HG03196 (cell line): ENCODE measurements around the gene RBP4.

Experiments
- ATAC-seq: cut with Tn5 transposase; IDR thresholded peaks from one replicate; pipeline ENCODE4 v1.9.1; 2021; ENCODE audit not compliant: unreplicated experiment

The RBP4 gene

DNA sequence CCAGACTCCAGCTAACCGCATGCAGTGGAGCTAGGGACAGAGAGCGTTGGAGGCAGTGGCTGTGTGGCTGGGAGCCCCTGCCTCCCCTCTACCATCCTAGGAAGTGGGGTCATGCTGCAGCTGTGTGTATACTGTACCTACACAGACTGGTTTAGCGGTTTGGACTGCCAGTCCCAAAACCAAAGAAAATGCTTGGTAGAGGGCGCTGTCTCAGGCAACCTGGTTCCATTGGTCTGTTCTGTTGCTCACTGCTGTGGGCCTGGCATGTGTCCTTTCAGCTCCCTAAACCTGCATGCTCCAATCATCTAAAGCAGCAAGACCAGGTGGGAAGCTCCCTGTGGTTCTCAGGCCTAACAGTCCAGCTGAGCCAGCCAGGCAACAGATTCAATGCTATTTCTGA is 4.5 kb downstream of the RBP4 start:
- ATAC-seq: no peak

DNA sequence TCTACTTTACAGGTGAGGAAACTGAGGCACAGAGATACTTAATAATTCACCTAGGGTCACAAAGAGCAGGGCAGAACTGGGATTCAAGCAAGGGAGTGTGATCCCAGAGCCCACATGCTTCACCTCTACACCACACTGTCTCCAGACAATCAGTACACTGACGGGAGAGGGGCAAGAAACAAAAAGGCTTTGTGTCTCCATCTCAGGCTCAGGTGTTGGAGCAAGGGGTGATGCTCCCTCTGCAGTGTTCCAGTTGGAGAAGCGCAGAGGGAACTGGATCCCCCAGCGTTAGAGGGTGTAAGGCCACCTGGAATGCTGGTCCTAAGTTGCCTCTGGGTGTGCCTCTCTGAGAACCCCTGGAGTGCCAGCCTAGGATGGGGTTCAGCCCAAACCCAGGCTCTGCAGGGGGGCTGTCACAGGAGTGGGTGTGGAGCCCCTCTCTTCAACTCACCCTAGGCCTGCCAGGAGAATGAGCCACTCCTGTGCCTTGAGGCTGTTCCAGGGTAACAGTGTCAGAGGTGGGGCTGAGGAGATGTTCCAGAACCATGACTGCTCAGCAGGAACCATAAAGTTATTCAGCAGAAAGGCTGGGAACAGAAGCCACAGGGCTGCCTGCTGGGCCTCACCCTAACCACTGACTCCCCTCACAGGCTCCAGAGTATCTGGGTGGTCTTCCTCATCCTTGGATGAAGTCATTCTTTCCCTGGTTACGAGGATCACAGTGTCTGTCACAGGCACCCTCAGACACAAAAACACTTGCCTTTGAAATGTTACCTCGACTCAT is 5.5 kb downstream of the RBP4 start:
- ATAC-seq: no peak

DNA sequence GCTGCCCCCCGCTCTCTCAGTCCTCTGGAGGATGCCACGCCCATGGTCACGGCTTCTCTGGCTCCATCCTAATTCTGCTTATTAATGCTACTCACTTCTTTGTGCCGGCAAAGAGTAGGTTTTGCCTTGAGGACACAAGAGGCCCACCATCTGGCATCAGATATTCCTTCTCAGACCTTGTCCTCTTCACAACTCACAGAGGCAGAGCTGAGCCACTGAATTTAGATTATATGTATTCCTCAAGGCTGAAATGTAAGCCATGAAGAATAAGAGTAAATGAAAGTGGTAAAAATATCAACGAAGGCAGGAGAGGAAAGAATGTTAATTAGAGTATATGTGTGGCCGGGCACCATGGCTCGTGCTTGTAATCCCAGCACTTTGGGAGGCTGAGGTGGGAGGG is 6.5 kb downstream of the RBP4 start:
- no peak for ATAC-seq

DNA sequence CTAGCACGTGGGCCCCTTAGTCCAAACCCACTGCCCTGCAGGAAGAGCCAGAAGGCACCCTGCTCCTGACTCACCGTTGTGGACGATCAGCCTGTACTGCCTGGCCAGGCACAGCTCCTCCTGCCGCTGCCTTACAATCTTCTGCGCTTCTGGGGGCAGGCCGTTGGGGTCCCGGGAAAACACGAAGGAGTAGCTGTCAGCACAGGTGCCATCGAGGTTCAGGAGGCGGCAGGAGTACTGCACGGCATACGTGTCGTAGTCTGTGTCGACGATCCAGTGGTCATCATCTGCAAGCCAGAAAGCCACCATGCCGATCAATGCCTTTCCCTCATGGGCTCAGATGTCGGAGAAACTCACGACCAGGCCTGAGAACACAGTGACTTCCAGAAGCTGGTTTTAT is 7.3 kb downstream of the RBP4 start:
- no peak for ATAC-seq

DNA sequence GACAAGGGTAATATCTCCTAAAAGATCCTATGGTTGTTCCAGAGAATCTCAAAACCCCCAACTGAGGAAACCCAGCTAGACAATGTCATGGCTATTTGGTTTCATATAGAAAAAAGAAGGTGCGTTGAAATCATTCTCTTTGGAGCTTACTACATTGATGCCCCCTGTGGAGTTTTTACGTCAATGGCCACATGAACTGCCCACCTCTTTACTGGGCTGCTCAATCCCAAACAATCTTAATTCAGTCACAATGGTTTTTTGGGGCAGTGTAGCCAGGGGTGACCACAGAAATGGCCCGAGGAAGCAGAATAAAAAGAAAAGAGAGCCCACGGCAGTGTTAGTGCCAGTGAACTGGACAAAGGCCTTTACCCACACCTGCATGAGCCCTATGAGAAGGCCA is 7.8 kb downstream of the RBP4 start:
- ATAC-seq: no peak

DNA sequence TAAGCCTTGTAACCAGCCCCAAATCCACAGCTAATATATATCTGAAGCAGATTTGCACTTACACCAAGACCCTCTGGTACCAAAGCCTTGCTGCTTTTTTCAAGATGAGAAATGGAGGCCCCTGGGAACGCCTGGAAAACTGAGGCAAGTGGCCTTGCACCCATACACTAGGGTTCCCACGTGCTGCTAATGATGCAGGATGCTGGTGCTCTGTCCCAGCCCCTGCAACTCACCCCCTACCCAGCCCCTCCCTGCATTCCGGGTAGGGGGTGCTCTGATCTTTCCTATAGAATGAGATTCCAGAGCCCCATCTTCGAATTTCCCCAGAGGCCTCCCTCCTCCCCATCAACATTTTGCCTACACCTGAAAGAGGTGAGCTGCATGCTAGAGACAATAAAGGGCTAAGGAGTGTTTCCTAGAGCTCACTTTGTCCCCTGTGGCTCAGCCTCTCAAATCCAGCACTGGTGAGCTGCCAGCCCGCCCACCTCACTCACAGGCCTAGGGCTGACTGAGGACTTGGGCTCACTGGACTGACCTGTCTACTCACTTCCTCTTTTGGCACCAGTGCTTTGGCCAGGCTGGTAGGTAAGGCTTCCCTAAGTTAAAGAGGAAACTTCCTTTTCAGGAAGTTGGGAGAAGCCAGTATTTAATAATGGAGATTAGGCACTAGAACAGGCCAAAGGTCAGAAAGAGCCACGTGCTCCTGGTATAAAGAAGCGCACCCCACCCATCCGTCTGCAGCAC is 9.8 kb downstream of the RBP4 start:
- ATAC-seq: no peak

DNA sequence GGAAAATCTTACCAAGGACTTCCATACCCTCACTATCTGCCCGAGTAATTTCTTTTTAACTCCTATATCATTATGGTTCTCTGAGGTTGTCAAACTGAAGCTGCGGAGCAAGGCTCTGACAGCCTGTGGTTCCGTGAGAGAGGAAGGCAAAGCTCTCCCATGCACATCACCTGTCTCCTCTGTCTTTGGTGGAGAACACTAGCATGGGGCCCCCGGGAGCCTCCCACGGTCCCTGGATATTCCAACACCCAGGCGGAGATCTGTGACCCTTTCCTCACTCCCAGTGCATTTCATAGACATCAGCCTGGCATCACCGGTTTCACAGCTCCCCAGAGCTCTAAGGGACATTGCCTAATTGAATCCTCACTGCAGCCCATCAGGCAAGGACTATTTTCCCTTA is 10.4 kb downstream of the RBP4 start:
- no peak for ATAC-seq

DNA sequence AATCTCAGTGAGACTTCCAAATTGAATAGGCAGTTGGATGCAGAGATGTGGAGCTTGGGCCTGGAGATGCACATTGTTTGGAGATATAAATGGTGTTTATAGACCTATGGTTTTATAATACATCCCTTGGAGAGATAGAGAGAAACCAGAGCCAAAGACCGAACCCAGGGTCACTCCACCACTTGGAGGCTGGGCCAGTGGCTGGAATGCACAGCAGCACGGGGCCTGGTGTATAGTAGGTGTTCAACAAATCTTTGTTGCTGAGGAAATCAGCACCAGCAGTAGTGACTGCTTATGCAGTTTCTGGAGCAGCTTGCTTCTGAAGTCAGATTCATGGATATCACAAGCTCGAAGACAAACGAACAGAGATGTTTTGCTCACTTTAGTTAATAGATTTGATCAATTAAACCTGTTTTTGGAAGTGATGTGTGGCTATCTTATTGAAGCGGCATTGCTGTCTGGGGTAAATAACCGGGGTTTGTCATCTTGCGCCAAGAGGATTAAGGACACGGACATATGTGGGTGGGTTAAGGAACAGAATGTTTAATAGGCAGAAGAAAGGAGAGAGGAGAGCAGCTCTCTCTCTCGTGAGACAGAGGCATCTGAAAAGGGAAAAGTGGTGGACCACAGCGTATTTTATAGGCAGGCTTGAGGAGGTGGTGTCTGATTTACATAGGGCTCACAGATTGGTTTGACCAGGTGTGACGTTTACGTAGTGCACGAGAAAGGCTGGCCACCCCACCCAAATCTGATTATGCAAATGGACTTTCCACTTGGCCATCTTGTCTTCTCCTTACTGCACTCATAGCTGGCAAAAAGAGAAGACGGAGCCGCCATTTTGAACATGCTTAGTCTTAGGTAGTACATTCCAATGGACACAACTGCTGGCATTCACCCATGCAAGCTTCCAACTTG is 11.1 kb downstream of the RBP4 start:
- no peak for ATAC-seq

DNA sequence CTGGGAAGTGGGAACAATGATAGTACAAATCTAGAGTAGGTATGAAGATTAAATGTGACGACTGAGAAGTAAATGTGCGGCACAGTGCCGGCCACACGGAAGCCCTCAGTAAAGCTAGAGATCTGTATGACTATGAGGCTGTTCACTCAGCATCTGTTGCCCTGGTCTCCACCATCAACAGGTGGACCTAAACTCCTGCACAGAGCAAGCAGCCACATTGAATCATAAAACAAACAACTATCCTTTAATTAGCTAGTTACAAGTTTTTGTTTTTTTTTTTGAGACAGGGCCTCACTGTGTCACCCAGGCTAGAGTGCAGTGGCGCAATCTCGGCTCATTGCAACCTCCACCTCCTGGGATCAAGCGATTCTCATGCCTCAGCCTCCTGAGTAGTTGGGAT is 16.6 kb downstream of the RBP4 start:
- ATAC-seq: no peak

DNA sequence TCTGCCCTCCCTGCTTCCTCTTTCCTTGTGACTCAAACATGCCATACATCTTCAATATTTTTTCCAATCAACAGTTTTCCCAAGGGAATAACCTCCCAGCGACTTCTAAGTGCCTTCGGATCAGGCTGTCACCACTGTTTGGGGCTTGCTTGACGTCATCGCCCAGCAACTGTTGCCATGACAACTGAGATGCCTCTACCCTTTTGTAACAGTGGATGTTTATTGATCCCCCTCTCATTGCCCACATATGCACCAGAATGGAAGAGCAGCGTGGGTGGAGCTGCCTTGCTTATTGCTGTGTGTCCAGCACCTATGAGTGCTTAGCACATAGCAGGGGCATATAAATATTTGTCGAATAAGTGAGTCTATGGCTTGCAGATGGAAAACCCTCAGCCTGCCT is 20.2 kb downstream of the RBP4 start:
- no peak for ATAC-seq

DNA sequence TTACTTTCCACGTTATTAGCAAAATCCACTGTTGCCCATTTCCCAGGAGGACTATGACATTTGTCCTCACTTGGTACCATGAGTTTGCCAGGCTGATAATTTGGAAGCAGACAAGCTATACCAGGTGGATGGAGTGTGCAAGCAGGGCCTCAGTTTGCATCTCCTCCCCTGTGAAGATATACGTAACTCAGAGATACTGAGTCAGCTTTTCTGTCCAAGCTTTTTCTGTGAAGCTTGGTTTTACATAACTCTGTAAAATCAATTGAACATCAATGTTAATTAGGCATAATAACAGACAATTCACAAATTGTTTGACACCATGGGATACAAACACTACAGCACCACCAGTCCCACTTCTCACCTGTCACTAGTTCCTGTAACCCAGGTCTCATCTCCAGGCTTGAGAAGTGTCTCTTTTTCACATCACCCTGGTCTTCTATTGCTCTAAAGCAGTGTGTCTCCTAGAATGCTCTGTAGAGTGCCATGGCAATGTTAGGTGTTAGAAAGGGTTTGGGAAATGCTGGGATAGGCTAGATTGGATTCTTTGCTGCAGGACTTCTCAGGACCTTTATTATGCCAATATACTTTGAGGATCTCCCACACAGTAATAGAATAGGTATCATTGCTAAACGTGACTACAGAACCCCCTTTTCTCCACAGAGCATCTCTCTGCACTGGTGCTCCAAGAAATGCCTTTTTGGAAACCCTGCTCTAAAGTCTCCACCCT is 20.9 kb downstream of the RBP4 start:
- ATAC-seq: no peak

DNA sequence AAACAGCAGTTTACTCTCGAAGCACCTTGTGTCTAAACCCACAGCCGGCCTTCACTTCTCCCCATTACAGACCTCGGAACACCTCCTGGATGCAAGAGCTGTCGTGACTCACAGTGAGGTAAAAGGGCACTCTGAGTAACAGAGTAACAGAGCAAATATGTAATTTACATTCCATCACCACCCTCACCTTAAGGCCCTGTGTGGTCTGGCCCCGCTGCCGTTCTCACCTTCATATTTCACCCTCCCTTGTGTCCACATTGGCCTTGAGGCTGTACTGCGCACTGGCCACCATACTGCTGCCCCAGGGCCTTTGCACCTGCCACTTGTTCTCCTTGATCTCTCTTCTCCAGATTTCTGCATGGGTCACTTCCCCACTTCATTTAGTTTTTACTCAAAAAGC is 21.9 kb downstream of the RBP4 start:
- no peak for ATAC-seq

DNA sequence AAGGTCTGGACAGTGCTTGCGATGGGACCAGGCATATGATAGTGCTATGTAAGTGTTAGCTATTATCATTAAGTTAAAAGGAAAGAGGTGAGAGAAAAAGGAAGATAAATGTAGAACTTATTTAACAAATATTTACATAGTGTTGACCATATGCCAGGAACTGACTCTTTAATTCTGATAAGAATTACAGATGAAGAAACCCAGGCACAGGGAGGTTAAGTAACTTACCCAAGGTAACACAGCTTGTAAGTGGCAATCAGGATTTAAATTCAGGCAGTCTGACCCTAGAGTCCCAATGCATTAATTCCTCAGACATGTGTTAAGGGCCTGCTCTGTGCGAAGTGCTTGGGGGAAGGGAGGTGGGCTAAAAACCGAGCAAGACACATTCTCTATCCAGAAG is 23.5 kb downstream of the RBP4 start:
- no peak for ATAC-seq

DNA sequence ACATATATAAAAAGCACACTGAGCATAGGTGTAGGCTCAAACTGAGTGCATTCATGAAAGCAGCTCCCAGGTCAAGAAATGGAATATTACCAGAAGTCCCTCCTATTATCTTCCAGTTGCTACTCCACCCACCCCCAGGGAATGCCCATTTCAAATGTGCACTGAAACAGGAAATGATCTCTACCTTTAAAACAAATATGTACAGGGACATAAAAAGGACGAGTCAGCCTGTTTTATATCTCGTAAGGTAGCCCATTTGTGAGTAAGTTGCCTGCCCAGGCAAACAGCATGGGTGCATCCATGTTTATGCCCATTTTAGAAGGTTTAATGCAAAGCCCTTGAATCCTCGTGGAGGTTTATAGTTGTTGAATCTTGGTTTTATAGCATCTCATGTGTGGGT is 24.1 kb downstream of the RBP4 start:
- ATAC-seq: no peak

DNA sequence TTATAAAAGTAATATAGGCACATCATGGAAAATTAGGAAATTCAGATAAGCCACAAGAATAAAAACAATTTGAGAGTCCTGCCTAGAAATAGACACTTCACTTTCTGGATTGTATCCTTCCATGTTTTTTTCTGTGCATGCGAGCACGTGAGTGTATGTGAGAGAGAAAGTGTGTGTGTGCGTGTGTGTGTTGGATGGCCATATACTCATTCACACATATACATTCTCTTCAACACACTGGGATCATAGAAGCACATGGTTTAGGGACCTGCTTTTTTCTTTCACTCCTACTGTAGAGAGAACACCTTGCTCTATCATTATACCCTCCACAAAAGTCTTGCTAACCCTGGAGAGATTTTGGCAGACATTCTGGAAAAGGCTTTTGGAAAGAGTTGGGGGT is 27.1 kb downstream of the RBP4 start:
- ATAC-seq: no peak

DNA sequence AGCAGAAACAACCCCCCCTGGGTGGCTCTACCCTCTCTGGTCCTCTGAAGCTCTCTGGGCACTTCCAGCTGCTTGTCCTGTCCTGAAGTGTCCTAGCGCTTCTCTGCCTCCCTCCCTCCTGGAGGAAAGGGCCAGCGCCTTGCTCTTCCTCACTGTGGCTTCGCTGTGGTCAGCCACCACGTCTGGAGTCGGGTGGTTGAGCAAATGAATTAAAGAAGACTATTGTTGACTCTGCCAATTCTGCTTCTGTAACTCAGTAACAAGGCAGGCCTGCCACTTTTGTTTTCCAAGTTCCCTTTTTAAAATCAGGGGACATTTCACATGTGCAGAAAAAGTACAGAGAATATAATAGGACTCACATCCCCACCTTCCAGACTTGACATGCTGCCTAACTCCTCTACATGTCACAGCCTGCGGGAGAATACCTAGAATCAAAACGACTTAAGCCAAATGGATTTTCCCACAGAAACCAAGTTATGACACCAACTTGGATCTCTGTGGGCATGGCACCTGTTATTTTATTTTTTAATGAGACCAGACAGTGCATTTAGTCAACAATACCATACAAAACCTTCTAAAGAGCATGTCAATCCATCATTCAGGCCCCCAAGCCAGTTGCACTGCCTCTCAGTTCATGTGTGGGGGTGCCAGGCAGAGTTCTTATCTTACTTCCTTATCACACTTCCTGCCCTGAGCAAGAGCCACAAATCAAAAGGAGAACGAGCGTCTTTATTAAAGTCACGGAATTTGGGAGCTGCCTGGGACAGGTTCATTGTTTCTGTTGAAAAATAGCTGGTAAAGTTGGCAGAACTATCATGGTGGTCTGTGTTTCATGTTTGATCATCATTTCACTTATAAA is 27.8 kb downstream of the RBP4 start:
- ATAC-seq: no peak

DNA sequence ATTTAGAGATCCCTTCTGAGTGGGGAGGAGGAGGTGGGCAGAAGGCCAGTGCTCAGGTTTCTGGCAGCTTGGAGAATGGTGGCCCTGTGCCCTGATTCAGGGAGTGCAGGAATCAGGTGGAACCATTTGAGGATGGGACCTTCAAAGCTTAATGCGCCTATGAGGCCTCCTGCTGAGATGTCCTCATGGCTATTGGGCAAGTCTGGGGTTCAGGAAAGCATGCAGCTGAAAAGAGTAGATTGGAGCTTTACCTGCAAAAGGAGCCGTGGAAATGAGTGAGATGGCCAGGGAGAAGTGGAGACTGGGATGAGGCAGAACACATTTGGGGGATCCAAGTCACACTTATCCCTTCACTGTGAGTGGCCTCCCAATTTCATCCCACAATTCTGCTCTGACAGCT is 28.4 kb downstream of the RBP4 start:
- ATAC-seq: no peak

DNA sequence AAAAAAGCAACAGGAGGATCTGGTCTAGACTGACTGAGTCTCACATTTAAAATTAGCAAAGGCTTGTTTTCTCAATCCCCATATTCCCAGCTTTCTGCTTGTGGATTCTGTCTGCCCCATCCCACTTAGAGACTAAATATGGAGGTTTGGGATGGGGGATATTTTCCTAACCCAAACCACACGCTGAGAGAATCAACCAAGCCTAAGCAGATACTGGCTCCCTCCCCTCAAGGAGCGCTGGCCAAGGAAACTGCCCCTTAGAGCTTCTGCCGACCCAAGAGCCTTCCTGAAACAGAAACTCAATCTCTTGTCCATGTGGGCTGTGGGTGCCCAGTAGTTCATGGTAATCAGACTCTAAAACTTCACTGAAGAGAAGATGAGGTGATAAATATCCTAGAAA is 30.7 kb downstream of the RBP4 start:
- no peak for ATAC-seq

DNA sequence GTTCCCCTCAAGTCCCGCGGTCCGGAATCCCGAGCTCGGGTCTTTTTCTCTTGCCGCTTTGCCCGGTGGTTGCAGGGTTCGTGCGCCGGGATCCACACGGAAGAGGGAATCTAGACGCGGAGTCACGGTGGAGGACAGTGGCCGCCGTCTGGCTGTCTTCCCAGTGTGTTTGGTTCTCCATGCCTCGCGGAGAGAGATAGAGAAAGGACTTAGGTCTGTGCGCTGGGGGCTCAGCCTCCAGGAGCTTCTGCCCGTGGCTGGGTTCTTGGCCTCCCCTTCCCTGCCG is 33.0 kb downstream of the RBP4 start:
- ATAC-seq: no peak
